NCI-H146 treated with DMSO at 0.1 percent for 48 hours (cell line): ENCODE results near the gene PRADC1.
A peak's percentile ranks its signal among the peaks of the same experiment; 100 is the strongest.
"Not testable (repeated sequence)": the region's sequence is repeated elsewhere in the genome, so short reads cannot be mapped to it uniquely, and the experiment has no call there.

ENCODE experiments used
- DNase-seq: peaks from one replicate; lab custom pipeline; 2025; ENCODE audit not compliant: unreplicated experiment; lab: John Stamatoyannopoulos, UW

PRADC1 gene

GRCh38 chr2:73233154-73233931 lies at the start of gene PRADC1:
PRADC1 (minus strand) TSS chr2:73233239; CDS start chr2:73233160, 79 bp downstream.
- peak; percentile 97 for DNase-seq

- no peak for DNase-seq
Observed at GRCh38 chr2:73281244-73281643, 48.2 kb upstream of the PRADC1 start.

- DNase-seq: no peak
Observed at GRCh38 chr2:73279852-73280251, 46.8 kb upstream of the PRADC1 start.

GRCh38 chr2:73272270-73272669 lies 39.2 kb upstream of the PRADC1 start:
- no peak for DNase-seq

GRCh38 chr2:73269686-73270465 lies 36.8 kb upstream of the PRADC1 start:
- DNase-seq: no peak

GRCh38 chr2:73268830-73269685 lies 36.0 kb upstream of the PRADC1 start:
- peak; percentile 78 for DNase-seq

- no peak for DNase-seq
Observed at GRCh38 chr2:73268366-73268829, 35.4 kb upstream of the PRADC1 start.

- no peak for DNase-seq
Observed at GRCh38 chr2:73267008-73267407, 34.0 kb upstream of the PRADC1 start.

GRCh38 chr2:73266061-73266901 lies 33.2 kb upstream of the PRADC1 start:
- no peak for DNase-seq

GRCh38 chr2:73265298-73266060 lies 32.4 kb upstream of the PRADC1 start:
- DNase-seq: no peak

GRCh38 chr2:73264783-73265182 lies 31.7 kb upstream of the PRADC1 start:
- no peak for DNase-seq

- DNase-seq: no peak
Observed at GRCh38 chr2:73264332-73264606, 31.2 kb upstream of the PRADC1 start.

GRCh38 chr2:73263540-73264331 lies 30.7 kb upstream of the PRADC1 start:
- no peak for DNase-seq

- not testable (repeated sequence) for DNase-seq
Observed at GRCh38 chr2:73262691-73263429, 29.8 kb upstream of the PRADC1 start.

- peak; percentile 14 for DNase-seq
Observed at GRCh38 chr2:73262108-73262651, 29.1 kb upstream of the PRADC1 start.

GRCh38 chr2:73260338-73260984 lies 27.4 kb upstream of the PRADC1 start:
- DNase-seq: no peak

GRCh38 chr2:73259704-73260337 lies 26.8 kb upstream of the PRADC1 start:
- no peak for DNase-seq
